Measurements from ENCODE around the gene SEMA3F. TPM values are rescaled to one million over a fixed set of nuclear protein-coding genes. Genes with fewer than 3 reads are reported as not detected.

The SEMA3F gene
- total RNA-seq, 2 donors from 2014 or later: 25.5 to 35.1 TPM

DNA sequence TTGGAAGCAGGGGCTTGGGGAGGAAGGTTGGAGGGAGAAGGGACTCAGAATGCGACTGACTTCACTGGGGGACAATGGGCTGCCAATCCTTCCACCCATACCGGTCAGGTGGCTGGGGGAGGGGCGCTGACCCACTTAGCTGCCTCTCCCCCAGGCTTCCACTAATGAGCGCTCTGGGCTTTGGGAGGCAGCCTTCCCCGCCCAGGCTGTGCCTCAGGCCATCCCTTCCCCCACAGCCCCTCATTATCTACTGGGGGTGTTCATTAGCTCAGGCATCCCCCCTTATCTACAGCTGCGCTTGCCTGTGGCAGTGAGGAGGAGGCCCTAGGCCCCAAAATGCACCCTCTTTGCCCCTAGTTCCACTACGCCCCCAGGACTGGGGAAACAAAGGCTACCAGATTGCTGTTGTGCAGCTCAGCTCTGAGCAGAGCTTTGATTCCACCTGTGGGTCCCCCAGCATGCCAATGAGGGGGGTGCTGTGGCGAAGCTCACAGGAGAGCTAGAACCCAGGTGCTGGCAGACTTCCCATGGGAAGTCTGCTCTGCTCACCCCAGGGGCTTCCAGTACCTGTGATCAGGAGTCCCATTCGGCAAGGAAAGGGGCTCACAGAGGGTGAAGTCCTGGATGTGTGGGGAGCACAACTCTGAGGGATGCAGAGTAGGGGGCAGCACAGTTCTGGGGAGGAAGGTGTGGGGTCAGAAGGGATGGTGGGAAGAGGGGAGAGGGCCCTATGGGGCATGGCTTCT is 29.4 kb upstream of the SEMA3F start:
- peaks cover 14 to 41% of the 10 kb centered on the region in 2 donors for H3K4me1 ChIP-seq (ENCODE audit: control insufficient read depth in 1 of 2, low read depth in 2 of 2)
- no peak overlapping the region for H3K4me3 ChIP-seq
- no peak for DNase-seq (ENCODE audit: low spot score)
- H3K9me3 ChIP-seq: no peaks in the 10 kb centered on the region
- no peaks in the 10 kb centered on the region for H3K27me3 ChIP-seq (replicated peaks; ENCODE audit: insufficient read depth)
- no peak overlapping the region for H3K27ac ChIP-seq
- ATAC-seq (ENCODE audit: insufficient number of reproducible peaks, low FRiP score, low read depth): no peak
- H3K36me3 ChIP-seq: no peaks in the 10 kb centered on the region
- TF ChIP-seq, protein P1, sequence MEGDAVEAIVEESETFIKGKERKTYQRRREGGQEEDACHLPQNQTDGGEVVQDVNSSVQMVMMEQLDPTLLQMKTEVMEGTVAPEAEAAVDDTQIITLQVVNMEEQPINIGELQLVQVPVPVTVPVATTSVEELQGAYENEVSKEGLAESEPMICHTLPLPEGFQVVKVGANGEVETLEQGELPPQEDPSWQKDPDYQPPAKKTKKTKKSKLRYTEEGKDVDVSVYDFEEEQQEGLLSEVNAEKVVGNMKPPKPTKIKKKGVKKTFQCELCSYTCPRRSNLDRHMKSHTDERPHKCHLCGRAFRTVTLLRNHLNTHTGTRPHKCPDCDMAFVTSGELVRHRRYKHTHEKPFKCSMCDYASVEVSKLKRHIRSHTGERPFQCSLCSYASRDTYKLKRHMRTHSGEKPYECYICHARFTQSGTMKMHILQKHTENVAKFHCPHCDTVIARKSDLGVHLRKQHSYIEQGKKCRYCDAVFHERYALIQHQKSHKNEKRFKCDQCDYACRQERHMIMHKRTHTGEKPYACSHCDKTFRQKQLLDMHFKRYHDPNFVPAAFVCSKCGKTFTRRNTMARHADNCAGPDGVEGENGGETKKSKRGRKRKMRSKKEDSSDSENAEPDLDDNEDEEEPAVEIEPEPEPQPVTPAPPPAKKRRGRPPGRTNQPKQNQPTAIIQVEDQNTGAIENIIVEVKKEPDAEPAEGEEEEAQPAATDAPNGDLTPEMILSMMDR (IDR thresholded peaks at IDR 0.05): no peak

DNA sequence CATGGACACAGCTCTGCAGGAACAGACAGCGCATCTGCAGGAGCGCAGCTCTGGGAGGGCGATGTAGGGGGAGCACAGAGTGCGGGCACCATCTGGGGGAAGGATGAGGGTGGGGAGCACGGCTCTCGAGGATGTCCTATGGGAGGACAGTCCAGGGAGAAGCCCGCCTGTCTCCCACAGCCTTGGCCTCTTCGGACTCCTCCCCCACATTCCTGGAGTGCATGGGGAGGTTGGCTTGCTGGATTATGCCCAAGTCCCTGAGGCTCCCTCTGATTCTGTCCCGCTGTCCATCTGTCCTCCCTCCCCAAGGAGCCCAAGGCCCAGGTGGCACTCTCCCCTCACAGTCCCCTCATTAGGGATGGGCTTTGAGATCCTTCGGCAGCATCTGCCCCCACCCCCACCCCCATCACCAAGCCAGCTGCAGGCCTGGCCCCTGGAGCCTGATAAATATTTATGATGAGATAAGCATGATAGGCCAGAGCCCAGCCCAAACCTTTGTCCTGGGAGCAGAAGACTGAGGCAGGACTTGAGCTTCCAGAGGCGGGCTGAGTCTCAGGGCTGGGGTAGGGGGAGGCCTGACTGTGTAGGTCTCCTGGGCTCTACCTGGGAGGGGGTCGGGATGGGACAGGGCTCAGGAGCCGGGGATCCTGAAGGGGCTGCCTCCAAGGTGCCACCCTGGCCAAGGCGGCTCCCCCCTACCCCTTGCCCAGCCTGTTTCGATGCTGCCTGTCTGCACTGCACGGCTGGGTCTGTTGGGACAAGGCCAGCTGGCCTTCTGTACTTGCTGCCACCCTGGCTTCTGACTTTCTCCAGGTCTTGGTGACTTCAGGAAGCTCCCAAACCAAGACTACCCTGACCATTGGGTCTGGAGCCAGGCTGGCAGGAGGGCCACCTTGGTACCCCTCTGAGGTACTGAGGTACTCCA is 28.6 kb upstream of the SEMA3F start:
- H3K27ac ChIP-seq: no peak overlapping the region
- no peaks in the 10 kb centered on the region for H3K27me3 ChIP-seq (replicated peaks; ENCODE audit: insufficient read depth)
- H3K36me3 ChIP-seq: no peaks in the 10 kb centered on the region
- H3K4me1 ChIP-seq (ENCODE audit: control insufficient read depth in 1 of 2, low read depth in 2 of 2): peaks cover 14 to 41% of the 10 kb centered on the region in 2 donors
- ATAC-seq (ENCODE audit: insufficient number of reproducible peaks, low FRiP score, low read depth): no peak
- TF ChIP-seq, protein P1 (IDR thresholded peaks at IDR 0.05): no peak
- no peak for DNase-seq (ENCODE audit: low spot score)
- H3K9me3 ChIP-seq: no peaks in the 10 kb centered on the region
- no peak overlapping the region for H3K4me3 ChIP-seq

DNA sequence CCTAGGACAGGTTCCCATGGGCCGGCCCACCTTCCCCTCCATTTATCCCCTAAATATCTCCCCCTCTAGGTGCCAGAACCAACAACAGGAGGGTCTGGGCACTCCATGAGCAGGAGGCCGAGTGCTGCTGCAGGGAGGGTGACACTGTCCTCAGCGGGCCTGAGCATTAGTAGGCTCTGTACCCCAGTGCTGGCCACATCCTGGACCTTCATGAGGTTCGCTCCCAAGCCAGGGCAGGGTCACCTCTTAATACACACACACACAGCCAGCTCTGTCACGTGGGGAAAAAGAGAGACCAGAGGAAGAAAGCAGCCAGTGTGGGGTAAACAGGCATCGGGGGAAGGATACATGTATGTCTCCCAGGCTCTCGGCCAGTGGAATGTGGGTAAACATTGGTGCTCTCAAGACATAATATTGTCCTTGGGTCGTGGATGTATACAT is 27.9 kb upstream of the SEMA3F start:
- Histone ChIP-seq H3K4me1 (ENCODE audit: control insufficient read depth in 1 of 2, low read depth in 2 of 2) (peaks cover 14 to 37% of the 10 kb centered on the region in 2 donors), H3K27ac (no peak overlapping the region), H3K4me3 (no peak overlapping the region), H3K9me3 (no peaks in the 10 kb centered on the region), H3K27me3 (replicated peaks; ENCODE audit: insufficient read depth) (no peaks in the 10 kb centered on the region), H3K36me3 (no peaks in the 10 kb centered on the region)
- TF ChIP-seq, protein P1 (IDR thresholded peaks at IDR 0.05): no peak
- no peak for DNase-seq (ENCODE audit: low spot score)
- no peak for ATAC-seq (ENCODE audit: insufficient number of reproducible peaks, low FRiP score, low read depth)

DNA sequence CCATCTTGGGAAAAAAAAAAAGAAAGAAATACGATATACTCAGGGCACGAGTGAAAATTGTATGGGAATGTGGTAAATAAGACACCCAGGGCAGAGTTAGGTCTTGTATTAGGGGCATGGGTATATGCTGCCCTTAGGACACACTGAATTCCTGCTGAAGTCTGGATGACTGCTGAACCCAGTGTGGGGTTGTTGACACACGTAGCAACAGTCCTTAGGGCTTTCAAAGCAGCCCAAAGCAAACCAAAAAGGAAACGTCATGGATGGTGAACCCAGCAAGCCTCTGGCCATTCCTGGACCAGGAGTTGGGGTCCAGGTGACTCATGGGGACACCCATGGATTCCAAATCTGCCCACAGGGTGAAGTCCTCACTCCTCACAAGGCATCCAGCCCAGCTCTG is 27.1 kb upstream of the SEMA3F start:
- Histone ChIP-seq H3K36me3 (no peaks in the 10 kb centered on the region), H3K27ac (no peak overlapping the region), H3K9me3 (no peaks in the 10 kb centered on the region), H3K27me3 (replicated peaks; ENCODE audit: insufficient read depth) (no peaks in the 10 kb centered on the region), H3K4me3 (no peak overlapping the region), H3K4me1 (ENCODE audit: control insufficient read depth in 1 of 2, low read depth in 2 of 2) (peaks cover 14 to 37% of the 10 kb centered on the region in 2 donors)
- TF ChIP-seq, protein P1 (IDR thresholded peaks at IDR 0.05): no peak
- ATAC-seq (ENCODE audit: insufficient number of reproducible peaks, low FRiP score, low read depth) (no peak), DNase-seq (ENCODE audit: low spot score) (no peak)

DNA sequence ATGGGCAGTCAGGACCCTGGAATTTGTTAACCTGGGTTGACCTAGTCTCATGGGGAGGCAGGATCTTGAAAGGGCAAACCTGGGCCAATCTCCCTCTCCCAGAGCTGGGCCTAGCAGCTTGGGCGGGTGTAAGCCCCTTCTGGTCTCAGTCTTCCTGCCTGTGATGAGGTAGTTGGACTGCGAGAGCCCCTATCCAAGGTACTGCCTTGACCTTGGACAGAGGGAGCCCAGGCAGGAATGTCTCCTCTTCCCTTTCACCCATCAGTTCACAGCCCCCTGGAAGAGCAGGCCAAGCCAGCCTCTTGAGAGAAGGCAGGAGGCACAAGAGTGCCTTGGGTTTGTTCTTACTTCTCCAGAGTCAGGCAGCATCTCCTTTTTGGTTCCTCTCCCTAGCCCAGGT is 24.7 kb upstream of the SEMA3F start:
- Histone ChIP-seq H3K4me1 (ENCODE audit: control insufficient read depth in 1 of 2, low read depth in 2 of 2) (peaks cover 9 to 25% of the 10 kb centered on the region in 2 donors), H3K27me3 (replicated peaks; ENCODE audit: insufficient read depth) (no peaks in the 10 kb centered on the region), H3K9me3 (no peaks in the 10 kb centered on the region), H3K27ac (no peak overlapping the region), H3K36me3 (no peaks in the 10 kb centered on the region), H3K4me3 (no peak overlapping the region)
- TF ChIP-seq, protein P1 (IDR thresholded peaks at IDR 0.05): no peak
- no peak for ATAC-seq (ENCODE audit: insufficient number of reproducible peaks, low FRiP score, low read depth)
- no peak for DNase-seq (ENCODE audit: low spot score)
